Keratinocyte (primary cell): Measurements from ENCODE around the gene CD247.

ENCODE experiments used
- CTCF ChIP-seq, 3 experiments: IDR thresholded peaks in 1 of 3; conservative IDR thresholded peaks in 1 of 3; optimal IDR thresholded peaks in 1 of 3; 2 replicates in 2 of 3; 3 replicates in 1 of 3; pipeline versions ENCODE3 to v1.5.1; 2011; ENCODE audit warnings: low read length in 3 of 3, mild to moderate bottlenecking in 3 of 3, moderate library complexity in 2 of 3, control low read depth in 1 of 3, inconsistent platforms in 1 of 3; ENCODE audit not compliant: insufficient read depth in 2 of 3; ENCODE audit errors: extremely low read depth in 1 of 3
- EZH2 ChIP-seq: IDR thresholded peaks from one replicate; pipeline ENCODE4 v1.6.1; 2012; ENCODE audit warnings: inconsistent platforms, mild to moderate bottlenecking, low read length, moderate library complexity

- TF ChIP-seq EZH2 = no peak
- no peak for TF ChIP-seq CTCF (optimal IDR thresholded peaks at IDR 0.05 in 1 of 3, IDR thresholded peaks at IDR 0.05 in 1 of 3, conservative IDR thresholded peaks at IDR 0.05 in 1 of 3; ENCODE audit: extremely low read depth in 1 of 3, insufficient read depth in 2 of 3, low read length in 3 of 3)
Observed at GRCh38 chr1:167432780-167433179, 85.5 kb downstream of the CD247 start.
